BLaER1 (cell line): ENCODE measurements around the gene CEP20.
A peak's percentile ranks its signal among the peaks of the same experiment; 100 is the strongest.

Experiments used
- H3K27ac ChIP-seq: shearing (Covaris generic); formaldehyde crosslinking; 2 replicates; pipeline ENCODE4 v1.8.1; 2022
- H3K27me3 ChIP-seq: shearing (Covaris generic); formaldehyde crosslinking; 2 replicates; pipeline ENCODE4 v1.8.1; 2022
- H3K36me3 ChIP-seq: shearing (Covaris generic); formaldehyde crosslinking; 2 replicates; pipeline ENCODE4 v1.8.1; 2022
- H3K4me1 ChIP-seq: shearing (Covaris generic); formaldehyde crosslinking; 2 replicates; pipeline ENCODE4 v1.8.1; 2022
- H3K4me2 ChIP-seq: shearing (Covaris generic); formaldehyde crosslinking; 2 replicates; pipeline ENCODE4 v1.8.1; 2022
- H3K4me3 ChIP-seq: shearing (Covaris generic); formaldehyde crosslinking; 2 replicates; pipeline ENCODE4 v1.8.1; 2022
- H3K9ac ChIP-seq: shearing (Covaris generic); formaldehyde crosslinking; 2 replicates; pipeline ENCODE4 v1.8.1; 2022
- H3K9me3 ChIP-seq: shearing (Covaris generic); formaldehyde crosslinking; 2 replicates; pipeline ENCODE4 v1.8.1; 2022
- H4K20me1 ChIP-seq: shearing (Covaris generic); formaldehyde crosslinking; 2 replicates; pipeline ENCODE4 v1.8.1; 2022
- Cebpa-rat ChIP-seq: shearing (Covaris generic); IDR thresholded peaks from 2 replicates; pipeline ENCODE4 v1.8.1; 2022

Gene CEP20

DNA sequence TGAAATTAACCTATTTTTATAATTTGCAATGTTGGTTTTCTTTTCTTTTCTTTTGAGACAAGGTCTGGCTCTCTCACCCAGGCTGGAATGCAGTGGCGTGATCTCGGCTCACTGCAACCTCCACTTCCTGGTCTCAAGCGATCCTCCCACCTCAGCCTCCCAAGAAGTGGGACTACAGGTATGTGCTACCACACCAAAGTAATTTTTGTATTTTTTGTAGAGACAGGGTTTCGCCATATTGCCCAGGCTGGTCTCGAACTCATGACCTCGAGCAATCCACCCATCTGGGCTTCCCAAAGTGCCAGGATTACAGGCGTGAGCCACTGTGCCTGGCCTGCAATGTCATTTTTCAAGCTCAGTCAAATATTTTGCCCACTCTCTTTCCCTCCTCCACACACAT, 67.6 kb downstream of the CEP20 start:
- TF ChIP-seq Cebpa-rat, result no peak
- peaks cover 19% of the 10 kb centered on the region for H3K9me3 ChIP-seq
- peak overlapping the region; percentile 57 for H3K4me2 ChIP-seq
- peak overlapping the region; percentile 65 for H3K27ac ChIP-seq
- no peak overlapping the region for H3K9ac ChIP-seq
- no peaks in the 10 kb centered on the region for H3K27me3 ChIP-seq
- no peak overlapping the region for H3K4me3 ChIP-seq
- H3K36me3 ChIP-seq, result no peaks in the 10 kb centered on the region
- H4K20me1 ChIP-seq, result no peaks in the 10 kb centered on the region
- peaks cover 45% of the 10 kb centered on the region for H3K4me1 ChIP-seq

DNA sequence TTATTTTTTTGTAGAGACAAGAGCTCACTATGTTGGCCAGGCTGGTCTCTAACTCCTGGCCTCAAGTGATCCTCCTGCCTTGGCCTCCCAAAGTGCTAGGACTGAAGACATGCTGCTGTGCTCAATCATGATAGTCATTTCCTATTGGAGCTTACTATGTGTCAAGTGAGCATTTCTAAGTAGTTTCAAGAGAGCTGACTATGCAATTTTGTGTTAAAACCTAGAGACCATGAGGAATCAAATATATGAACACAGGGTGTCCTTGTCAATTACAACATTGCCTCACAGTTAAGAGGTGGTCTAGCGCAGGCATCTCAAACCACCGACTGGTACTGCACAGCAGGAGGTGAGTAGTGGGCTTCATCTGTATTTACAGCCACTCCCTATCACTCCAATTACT, 69.4 kb downstream of the CEP20 start:
- Histone ChIP-seq H3K9ac (no peak overlapping the region), H3K27me3 (no peaks in the 10 kb centered on the region), H4K20me1 (no peaks in the 10 kb centered on the region), H3K9me3 (peaks cover 37% of the 10 kb centered on the region), H3K27ac (no peak overlapping the region), H3K4me2 (no peak overlapping the region), H3K36me3 (no peaks in the 10 kb centered on the region), H3K4me1 (peaks cover 55% of the 10 kb centered on the region), H3K4me3 (no peak overlapping the region)
- TF ChIP-seq Cebpa-rat, result no peak

DNA sequence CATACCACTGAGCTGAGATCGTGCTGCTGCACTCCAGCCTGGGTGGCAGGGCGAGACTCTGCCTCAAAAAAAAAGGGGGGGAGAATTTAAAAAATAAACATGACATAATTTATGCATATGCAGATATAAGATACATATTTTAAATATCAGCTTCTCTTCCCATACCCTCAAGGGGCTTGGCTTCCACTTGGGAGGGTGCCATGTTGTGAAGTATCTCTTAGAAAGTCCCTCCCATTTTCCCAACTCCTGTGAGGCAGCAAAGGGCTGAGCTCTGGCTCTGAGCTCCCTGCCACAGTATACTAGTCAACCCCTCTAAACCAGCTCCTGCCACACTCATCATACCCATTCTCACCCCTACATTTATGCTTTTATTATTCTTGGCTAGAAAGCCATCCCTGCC, 71.0 kb downstream of the CEP20 start:
- no peak overlapping the region for H3K4me3 ChIP-seq
- H3K36me3 ChIP-seq, result no peaks in the 10 kb centered on the region
- peaks cover 39% of the 10 kb centered on the region for H3K9me3 ChIP-seq
- H3K4me1 ChIP-seq, result peaks cover 66% of the 10 kb centered on the region
- H3K9ac ChIP-seq, result no peak overlapping the region
- no peak for TF ChIP-seq Cebpa-rat
- H3K27me3 ChIP-seq, result no peaks in the 10 kb centered on the region
- peak overlapping the region; percentile 19; the same call in 1 of the 2 replicates for H3K4me2 ChIP-seq
- no peaks in the 10 kb centered on the region for H4K20me1 ChIP-seq
- no peak overlapping the region for H3K27ac ChIP-seq

DNA sequence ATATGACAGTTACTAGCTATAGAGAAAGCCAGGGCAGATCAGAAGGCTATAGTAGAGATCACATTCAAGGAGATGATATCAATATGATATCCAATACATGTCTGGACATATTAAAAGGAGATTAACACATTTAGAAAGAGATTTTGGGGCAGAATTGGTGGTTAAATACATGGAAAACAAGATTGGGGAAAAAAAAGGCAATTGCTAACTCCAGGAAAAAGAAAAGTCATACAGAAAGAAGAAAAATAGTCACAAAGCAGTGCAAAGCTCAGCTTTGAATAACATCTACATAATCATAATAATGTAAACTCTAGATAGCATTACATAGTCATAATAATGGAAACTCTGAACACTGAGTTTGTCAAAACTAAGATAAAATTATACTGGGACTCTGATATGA, 72.2 kb downstream of the CEP20 start:
- Histone ChIP-seq H3K4me3 (no peak overlapping the region), H3K27ac (no peak overlapping the region), H3K9ac (no peak overlapping the region), H4K20me1 (no peaks in the 10 kb centered on the region), H3K9me3 (peaks cover 39% of the 10 kb centered on the region), H3K4me2 (no peak overlapping the region), H3K4me1 (peaks cover 66% of the 10 kb centered on the region), H3K27me3 (no peaks in the 10 kb centered on the region), H3K36me3 (no peaks in the 10 kb centered on the region)
- no peak for TF ChIP-seq Cebpa-rat
